HepG2 (cell line): ENCODE data around the gene HNRNPF. TPM values are rescaled to one million over a fixed set of nuclear protein-coding genes. Genes with fewer than 3 reads are reported as not detected.
A peak's percentile ranks its signal among the peaks of the same experiment; 100 is the strongest.

Experiments
- CBX1 ChIP-seq: IDR thresholded peaks from one replicate; pipeline ENCODE4 v1.6.1; 2016; ENCODE audit warnings: antibody characterized with exemption, low read depth
- CHD2 ChIP-seq: IDR thresholded peaks from 2 replicates; pipeline ENCODE4 v1.6.1; 2011; ENCODE audit warnings: low read depth, low read length, improper control_type of control experiment
- EP300 ChIP-seq, 3 experiments: sonication (generic) in 1 of 3; formaldehyde crosslinking in 1 of 3; IDR thresholded peaks; 2 replicates each; pipeline versions ENCODE4 v1.5.1 to v1.6.1; 2011 to 2020; ENCODE audit warnings: low read depth in 2 of 3, low read length in 2 of 3, borderline replicate concordance in 1 of 3, improper control_type of control experiment in 1 of 3, mild to moderate bottlenecking in 1 of 3, missing genetic modification reagents in 1 of 3, moderate library complexity in 1 of 3
- GLI4 ChIP-seq: sonication (generic); formaldehyde crosslinking; IDR thresholded peaks from 2 replicates; pipeline ENCODE4 v1.5.1; 2020; ENCODE audit warnings: missing genetic modification reagents, mild to moderate bottlenecking, moderate library complexity, borderline replicate concordance
- KMT2B ChIP-seq: IDR thresholded peaks from 2 replicates; pipeline ENCODE4 v1.6.1; 2016; ENCODE audit warnings: missing genetic modification reagents, missing compliant biosample characterization
- MYC ChIP-seq: sonication (generic); formaldehyde crosslinking; IDR thresholded peaks from 2 replicates; pipeline ENCODE4 v1.9.0; 2021; ENCODE audit warnings: missing genetic modification reagents, borderline replicate concordance
- NBN ChIP-seq: fragments of 450-650 bp; conservative IDR thresholded peaks from 2 replicates; pipeline ENCODE4 v1.6.1; 2017
- NFE2L1 ChIP-seq: sonication (generic); formaldehyde crosslinking; IDR thresholded peaks from 2 replicates; pipeline ENCODE4 v1.4.0; 2020; ENCODE audit warnings: missing genetic modification reagents, mild to moderate bottlenecking, borderline replicate concordance
- ZNF235 ChIP-seq: sonication (generic); formaldehyde crosslinking; IDR thresholded peaks from 2 replicates; pipeline ENCODE4 v1.8.1; 2023; ENCODE audit warnings: mild to moderate bottlenecking, missing genetic modification reagents, borderline replicate concordance
- ZNF570 ChIP-seq: sonication (generic); formaldehyde crosslinking; IDR thresholded peaks from 2 replicates; pipeline ENCODE4 v1.4.0; 2020; ENCODE audit warnings: mild to moderate bottlenecking, missing genetic modification reagents, borderline replicate concordance
- ZNF614 ChIP-seq: IDR thresholded peaks from 2 replicates; pipeline ENCODE4 v1.6.1; 2018; ENCODE audit warnings: missing biosample characterization, missing genetic modification reagents, inconsistent platforms, borderline replicate concordance
- ZSCAN12 ChIP-seq: sonication (generic); formaldehyde crosslinking; IDR thresholded peaks from 2 replicates; pipeline ENCODE4 v1.9.0; 2021; ENCODE audit warnings: mild to moderate bottlenecking, missing genetic modification reagents
- polyA plus RNA-seq, 8 experiments: library from polyadenylated mRNA; depleted of rRNA in 3 of 8; stranded (reverse) in 7 of 8; unstranded in 1 of 8; fragments of >200 nt; fragmentation: Illumina TruSeq in 4 of 8; extraction: Trizol in 4 of 8; gene quantifications; 2 replicates each; pipeline versions ENCODE4 v1.2.1 to v1.2.3, GENCODE V29; 2011 to 2016; ENCODE audit warnings: low read depth in 4 of 8, missing spikeins in 1 of 8, mixed read lengths in 1 of 8; ENCODE audit not compliant: insufficient read depth in 1 of 8
- total RNA-seq, 5 experiments: library from RNA; depleted of rRNA; stranded (reverse); fragments of >200 nt; fragmentation: Illumina TruSeq; extraction: Trizol; gene quantifications; 2 replicates each; pipeline ENCODE4 v1.2.3, GENCODE V29; 2016; ENCODE audit warnings: low read depth in 1 of 5
- TF ChIP-seq, protein P1 (sequence below): sonication (generic); formaldehyde crosslinking; IDR thresholded peaks from 2 replicates; pipeline ENCODE4 v1.5.0; 2020; ENCODE audit warnings: mild to moderate bottlenecking, missing genetic modification reagents, borderline replicate concordance
- TF ChIP-seq, protein P2 (sequence below): sonication (generic); formaldehyde crosslinking; IDR thresholded peaks from 2 replicates; pipeline ENCODE4 v1.9.0; 2022; ENCODE audit warnings: missing genetic modification reagents, mild to moderate bottlenecking, borderline replicate concordance
- TF ChIP-seq, protein P3 (sequence below): sonication (generic); formaldehyde crosslinking; conservative IDR thresholded peaks from 2 replicates; pipeline ENCODE4 v1.8.0; 2022; ENCODE audit warnings: missing genetic modification reagents
- TF ChIP-seq, protein P4 (sequence below): sonication (generic); formaldehyde crosslinking; IDR thresholded peaks from 2 replicates; pipeline ENCODE4 v1.4.0; 2020; ENCODE audit warnings: missing genetic modification reagents
- TF ChIP-seq, protein P5 (sequence below): sonication (generic); formaldehyde crosslinking; IDR thresholded peaks from 2 replicates; pipeline ENCODE4 v1.4.0; 2020; ENCODE audit warnings: missing genetic modification reagents

HNRNPF gene
- total and polyA plus RNA-seq, 2 of the 13 experiments (the other 11 are each of a cell fraction or from before 2014, with no cell fraction given) = 166 to 308 TPM

DNA sequence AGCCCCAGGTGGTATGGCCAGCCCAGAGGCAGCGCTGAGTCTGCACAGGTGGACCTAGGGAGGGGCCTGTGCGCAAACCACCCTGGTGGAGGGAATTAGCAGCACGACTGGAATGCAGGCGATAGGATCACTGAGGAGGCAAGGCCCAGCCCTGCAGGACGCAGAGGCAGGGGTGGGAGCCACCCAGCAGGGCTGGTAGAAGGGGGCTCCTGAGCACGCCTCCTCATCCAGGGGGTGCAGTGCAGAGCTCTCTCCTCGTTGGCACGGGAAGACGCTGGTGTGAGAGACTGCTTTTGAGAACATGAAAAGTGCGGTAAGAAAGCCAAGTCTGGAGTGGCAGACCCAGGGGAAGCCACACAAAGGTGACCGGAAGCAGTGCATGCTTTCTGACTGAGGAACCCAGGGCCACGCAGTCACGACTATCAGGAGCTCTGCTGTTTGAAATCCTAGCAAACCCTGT, 31.5 kb downstream of the HNRNPF start (continued):
- TF ChIP-seq, protein P1, sequence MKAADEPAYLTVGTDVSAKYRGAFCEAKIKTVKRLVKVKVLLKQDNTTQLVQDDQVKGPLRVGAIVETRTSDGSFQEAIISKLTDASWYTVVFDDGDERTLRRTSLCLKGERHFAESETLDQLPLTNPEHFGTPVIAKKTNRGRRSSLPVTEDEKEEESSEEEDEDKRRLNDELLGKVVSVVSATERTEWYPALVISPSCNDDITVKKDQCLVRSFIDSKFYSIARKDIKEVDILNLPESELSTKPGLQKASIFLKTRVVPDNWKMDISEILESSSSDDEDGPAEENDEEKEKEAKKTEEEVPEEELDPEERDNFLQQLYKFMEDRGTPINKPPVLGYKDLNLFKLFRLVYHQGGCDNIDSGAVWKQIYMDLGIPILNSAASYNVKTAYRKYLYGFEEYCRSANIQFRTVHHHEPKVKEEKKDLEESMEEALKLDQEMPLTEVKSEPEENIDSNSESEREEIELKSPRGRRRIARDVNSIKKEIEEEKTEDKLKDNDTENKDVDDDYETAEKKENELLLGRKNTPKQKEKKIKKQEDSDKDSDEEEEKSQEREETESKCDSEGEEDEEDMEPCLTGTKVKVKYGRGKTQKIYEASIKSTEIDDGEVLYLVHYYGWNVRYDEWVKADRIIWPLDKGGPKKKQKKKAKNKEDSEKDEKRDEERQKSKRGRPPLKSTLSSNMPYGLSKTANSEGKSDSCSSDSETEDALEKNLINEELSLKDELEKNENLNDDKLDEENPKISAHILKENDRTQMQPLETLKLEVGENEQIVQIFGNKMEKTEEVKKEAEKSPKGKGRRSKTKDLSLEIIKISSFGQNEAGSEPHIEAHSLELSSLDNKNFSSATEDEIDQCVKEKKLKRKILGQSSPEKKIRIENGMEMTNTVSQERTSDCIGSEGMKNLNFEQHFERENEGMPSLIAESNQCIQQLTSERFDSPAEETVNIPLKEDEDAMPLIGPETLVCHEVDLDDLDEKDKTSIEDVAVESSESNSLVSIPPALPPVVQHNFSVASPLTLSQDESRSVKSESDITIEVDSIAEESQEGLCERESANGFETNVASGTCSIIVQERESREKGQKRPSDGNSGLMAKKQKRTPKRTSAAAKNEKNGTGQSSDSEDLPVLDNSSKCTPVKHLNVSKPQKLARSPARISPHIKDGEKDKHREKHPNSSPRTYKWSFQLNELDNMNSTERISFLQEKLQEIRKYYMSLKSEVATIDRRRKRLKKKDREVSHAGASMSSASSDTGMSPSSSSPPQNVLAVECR (CRISPR knock-in tag) = peak; percentile 66; the same call in 1 of the 2 replicates
- TF ChIP-seq, protein P2, sequence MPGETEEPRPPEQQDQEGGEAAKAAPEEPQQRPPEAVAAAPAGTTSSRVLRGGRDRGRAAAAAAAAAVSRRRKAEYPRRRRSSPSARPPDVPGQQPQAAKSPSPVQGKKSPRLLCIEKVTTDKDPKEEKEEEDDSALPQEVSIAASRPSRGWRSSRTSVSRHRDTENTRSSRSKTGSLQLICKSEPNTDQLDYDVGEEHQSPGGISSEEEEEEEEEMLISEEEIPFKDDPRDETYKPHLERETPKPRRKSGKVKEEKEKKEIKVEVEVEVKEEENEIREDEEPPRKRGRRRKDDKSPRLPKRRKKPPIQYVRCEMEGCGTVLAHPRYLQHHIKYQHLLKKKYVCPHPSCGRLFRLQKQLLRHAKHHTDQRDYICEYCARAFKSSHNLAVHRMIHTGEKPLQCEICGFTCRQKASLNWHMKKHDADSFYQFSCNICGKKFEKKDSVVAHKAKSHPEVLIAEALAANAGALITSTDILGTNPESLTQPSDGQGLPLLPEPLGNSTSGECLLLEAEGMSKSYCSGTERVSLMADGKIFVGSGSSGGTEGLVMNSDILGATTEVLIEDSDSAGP (CRISPR knock-in tag) = peak; percentile 58
- TF ChIP-seq EP300 (IDR thresholded peaks at IDR 0.05; ENCODE audit: low read depth in 2 of 2, low read length in 2 of 2) (no peak), EP300 (CRISPR knock-in tag; IDR thresholded peaks at IDR 0.05; ENCODE audit: borderline replicate concordance) (no peak), ZNF235 (CRISPR knock-in tag) (no peak), KMT2B (CRISPR knock-in tag) (no peak), ZSCAN12 (CRISPR knock-in tag) (no peak), MYC (0 out of 2 replicates have a peak, but pooled peaks have one; percentile 27), ZNF614 (CRISPR knock-in tag) (no peak), CHD2 (no peak), GLI4 (CRISPR knock-in tag) (no peak), NBN (no peak), NFE2L1 (CRISPR knock-in tag) (no peak), ZNF570 (no peak), CBX1 (no peak)
- TF ChIP-seq, protein P3, sequence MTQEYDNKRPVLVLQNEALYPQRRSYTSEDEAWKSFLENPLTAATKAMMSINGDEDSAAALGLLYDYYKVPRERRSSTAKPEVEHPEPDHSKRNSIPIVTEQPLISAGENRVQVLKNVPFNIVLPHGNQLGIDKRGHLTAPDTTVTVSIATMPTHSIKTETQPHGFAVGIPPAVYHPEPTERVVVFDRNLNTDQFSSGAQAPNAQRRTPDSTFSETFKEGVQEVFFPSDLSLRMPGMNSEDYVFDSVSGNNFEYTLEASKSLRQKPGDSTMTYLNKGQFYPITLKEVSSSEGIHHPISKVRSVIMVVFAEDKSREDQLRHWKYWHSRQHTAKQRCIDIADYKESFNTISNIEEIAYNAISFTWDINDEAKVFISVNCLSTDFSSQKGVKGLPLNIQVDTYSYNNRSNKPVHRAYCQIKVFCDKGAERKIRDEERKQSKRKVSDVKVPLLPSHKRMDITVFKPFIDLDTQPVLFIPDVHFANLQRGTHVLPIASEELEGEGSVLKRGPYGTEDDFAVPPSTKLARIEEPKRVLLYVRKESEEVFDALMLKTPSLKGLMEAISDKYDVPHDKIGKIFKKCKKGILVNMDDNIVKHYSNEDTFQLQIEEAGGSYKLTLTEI = no peak
- TF ChIP-seq, protein P4, sequence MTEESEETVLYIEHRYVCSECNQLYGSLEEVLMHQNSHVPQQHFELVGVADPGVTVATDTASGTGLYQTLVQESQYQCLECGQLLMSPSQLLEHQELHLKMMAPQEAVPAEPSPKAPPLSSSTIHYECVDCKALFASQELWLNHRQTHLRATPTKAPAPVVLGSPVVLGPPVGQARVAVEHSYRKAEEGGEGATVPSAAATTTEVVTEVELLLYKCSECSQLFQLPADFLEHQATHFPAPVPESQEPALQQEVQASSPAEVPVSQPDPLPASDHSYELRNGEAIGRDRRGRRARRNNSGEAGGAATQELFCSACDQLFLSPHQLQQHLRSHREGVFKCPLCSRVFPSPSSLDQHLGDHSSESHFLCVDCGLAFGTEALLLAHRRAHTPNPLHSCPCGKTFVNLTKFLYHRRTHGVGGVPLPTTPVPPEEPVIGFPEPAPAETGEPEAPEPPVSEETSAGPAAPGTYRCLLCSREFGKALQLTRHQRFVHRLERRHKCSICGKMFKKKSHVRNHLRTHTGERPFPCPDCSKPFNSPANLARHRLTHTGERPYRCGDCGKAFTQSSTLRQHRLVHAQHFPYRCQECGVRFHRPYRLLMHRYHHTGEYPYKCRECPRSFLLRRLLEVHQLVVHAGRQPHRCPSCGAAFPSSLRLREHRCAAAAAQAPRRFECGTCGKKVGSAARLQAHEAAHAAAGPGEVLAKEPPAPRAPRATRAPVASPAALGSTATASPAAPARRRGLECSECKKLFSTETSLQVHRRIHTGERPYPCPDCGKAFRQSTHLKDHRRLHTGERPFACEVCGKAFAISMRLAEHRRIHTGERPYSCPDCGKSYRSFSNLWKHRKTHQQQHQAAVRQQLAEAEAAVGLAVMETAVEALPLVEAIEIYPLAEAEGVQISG = peak; percentile 55; the same call in 1 of the 2 replicates
- TF ChIP-seq, protein P5, sequence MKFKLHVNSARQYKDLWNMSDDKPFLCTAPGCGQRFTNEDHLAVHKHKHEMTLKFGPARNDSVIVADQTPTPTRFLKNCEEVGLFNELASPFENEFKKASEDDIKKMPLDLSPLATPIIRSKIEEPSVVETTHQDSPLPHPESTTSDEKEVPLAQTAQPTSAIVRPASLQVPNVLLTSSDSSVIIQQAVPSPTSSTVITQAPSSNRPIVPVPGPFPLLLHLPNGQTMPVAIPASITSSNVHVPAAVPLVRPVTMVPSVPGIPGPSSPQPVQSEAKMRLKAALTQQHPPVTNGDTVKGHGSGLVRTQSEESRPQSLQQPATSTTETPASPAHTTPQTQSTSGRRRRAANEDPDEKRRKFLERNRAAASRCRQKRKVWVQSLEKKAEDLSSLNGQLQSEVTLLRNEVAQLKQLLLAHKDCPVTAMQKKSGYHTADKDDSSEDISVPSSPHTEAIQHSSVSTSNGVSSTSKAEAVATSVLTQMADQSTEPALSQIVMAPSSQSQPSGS (CRISPR knock-in tag) = no peak
